Astrocyte (in vitro differentiated cells and primary cell): ENCODE measurements around the gene FJX1. TPM values are rescaled to one million over a fixed set of nuclear protein-coding genes. Genes with fewer than 3 reads are reported as not detected.

ENCODE experiments used
- DNase-seq: peaks from one replicate; pipeline ENCODE4 v3.0.0-alpha.2; 2010; ENCODE audit warnings: low read depth
- FAIRE-seq: peaks from 2 replicates; lab custom pipeline; 2011; peaks lifted over from hg19 to GRCh38; lab: Jason Lieb, UNC
- H2AFZ ChIP-seq: 2 replicates; pipeline ENCODE4 v1.6.0; 2012; ENCODE audit warnings: low read depth, low read length, inconsistent platforms
- H3K27ac ChIP-seq: 2 replicates; pipeline ENCODE4 v1.5.1; 2011; ENCODE audit warnings: low read depth, low read length, inconsistent platforms
- H3K27me3 ChIP-seq: 2 replicates; pipeline ENCODE4 v1.6.0; 2011; ENCODE audit warnings: low read length, inconsistent platforms; ENCODE audit not compliant: insufficient read depth
- H3K36me3 ChIP-seq: 2 replicates; pipeline ENCODE4 v1.5.1; 2011; ENCODE audit warnings: low read length, inconsistent platforms; ENCODE audit not compliant: insufficient read depth
- H3K4me1 ChIP-seq: 2 replicates; pipeline ENCODE4 v1.5.1; 2011; ENCODE audit warnings: low read length, inconsistent platforms; ENCODE audit not compliant: insufficient read depth
- H3K4me2 ChIP-seq: 2 replicates; pipeline ENCODE4 v1.6.0; 2012; ENCODE audit warnings: low read length, inconsistent platforms
- H3K4me3 ChIP-seq: 2 replicates; pipeline ENCODE4 v1.5.1; 2011; ENCODE audit warnings: low read depth, mild to moderate bottlenecking, low read length, inconsistent platforms; ENCODE audit not compliant: insufficient read depth
- H3K79me2 ChIP-seq: 2 replicates; pipeline ENCODE4 v1.6.0; 2012; ENCODE audit warnings: mild to moderate bottlenecking, low read length, inconsistent platforms; ENCODE audit not compliant: insufficient read depth
- H3K9ac ChIP-seq: 2 replicates; pipeline ENCODE4 v1.6.0; 2012; ENCODE audit warnings: mild to moderate bottlenecking, low read length, inconsistent platforms
- H3K9me3 ChIP-seq: 2 replicates; pipeline ENCODE4 v1.5.1; 2012; ENCODE audit warnings: low read depth, mild to moderate bottlenecking, low read length, inconsistent platforms; ENCODE audit not compliant: insufficient read depth
- H4K20me1 ChIP-seq: 2 replicates; pipeline ENCODE4 v1.6.0; 2012; ENCODE audit warnings: low read length, inconsistent platforms; ENCODE audit not compliant: insufficient read depth
- H3K27ac Mint-ChIP-seq: one replicate; pipeline ENCODE4 v1.8.0; 2021; ENCODE audit warnings: mild to moderate bottlenecking, mixed read lengths; ENCODE audit not compliant: unreplicated experiment
- H3K27me3 Mint-ChIP-seq: one replicate; pipeline ENCODE4 v1.8.0; 2021; ENCODE audit warnings: low read depth, mixed read lengths; ENCODE audit not compliant: unreplicated experiment
- H3K36me3 Mint-ChIP-seq: one replicate; pipeline ENCODE4 v1.8.0; 2021; ENCODE audit warnings: low read depth, mixed read lengths; ENCODE audit not compliant: unreplicated experiment
- H3K4me1 Mint-ChIP-seq: one replicate; pipeline ENCODE4 v1.8.0; 2021; ENCODE audit warnings: low read depth, mixed read lengths; ENCODE audit not compliant: unreplicated experiment
- H3K4me3 Mint-ChIP-seq: one replicate; pipeline ENCODE4 v1.8.0; 2021; ENCODE audit warnings: mild to moderate bottlenecking, moderate library complexity, mixed read lengths; ENCODE audit not compliant: unreplicated experiment
- H3K9me3 Mint-ChIP-seq: one replicate; pipeline ENCODE4 v1.8.0; 2021; ENCODE audit warnings: mild to moderate bottlenecking, mixed read lengths; ENCODE audit not compliant: unreplicated experiment
- CTCF ChIP-seq: IDR thresholded peaks from 2 replicates; pipeline ENCODE4 v1.5.1; 2011; ENCODE audit warnings: low read depth, mild to moderate bottlenecking, inconsistent platforms, low read length, moderate library complexity; ENCODE audit not compliant: insufficient read depth
- EZH2 ChIP-seq: IDR thresholded peaks from 2 replicates; pipeline ENCODE4 v1.6.1; 2012; ENCODE audit warnings: mild to moderate bottlenecking, low read length, inconsistent platforms; ENCODE audit not compliant: insufficient read depth
- total RNA-seq: library from RNA; stranded (reverse); gene quantifications from 2 replicates; pipeline ENCODE4 v1.2.1, GENCODE V29; 2021

Gene FJX1
- total RNA-seq, 1 donor from 2014 or later, result 47.9 TPM

GRCh38 chr11:35654711-35655110 is 36.5 kb downstream of the FJX1 start:
- H3K4me2 ChIP-seq, result no peak overlapping the region
- DNase-seq (no peak), FAIRE-seq (no peak)
- H3K79me2 ChIP-seq, result no peaks in the 10 kb centered on the region
- no peak overlapping the region for H2AFZ ChIP-seq
- no peaks in the 10 kb centered on the region for H3K9me3 ChIP-seq
- H3K36me3 Mint-ChIP-seq, result no peaks in the 10 kb centered on the region
- H3K9me3 Mint-ChIP-seq, result peaks cover 2% of the 10 kb centered on the region
- H3K4me3 ChIP-seq, result no peak overlapping the region
- H3K36me3 ChIP-seq, result no peaks in the 10 kb centered on the region
- H3K4me3 Mint-ChIP-seq, result no peak overlapping the region
- no peaks in the 10 kb centered on the region for H3K27me3 Mint-ChIP-seq
- H3K4me1 ChIP-seq, result no peaks in the 10 kb centered on the region
- H3K27me3 ChIP-seq, result no peaks in the 10 kb centered on the region
- no peak overlapping the region for H3K27ac ChIP-seq
- H4K20me1 ChIP-seq, result no peaks in the 10 kb centered on the region
- no peak overlapping the region for H3K9ac ChIP-seq
- H3K4me1 Mint-ChIP-seq, result peaks cover 7% of the 10 kb centered on the region
- TF ChIP-seq CTCF, result no peak
- TF ChIP-seq EZH2, result no peak
- no peak overlapping the region for H3K27ac Mint-ChIP-seq

- Histone ChIP-seq H4K20me1 (no peaks in the 10 kb centered on the region), H3K9me3 (no peaks in the 10 kb centered on the region), H3K4me3 (no peak overlapping the region), H3K9ac (no peak overlapping the region), H2AFZ (no peak overlapping the region), H3K36me3 (no peaks in the 10 kb centered on the region), H3K27me3 (no peaks in the 10 kb centered on the region), H3K27ac (no peak overlapping the region), H3K4me2 (no peak overlapping the region), H3K79me2 (no peaks in the 10 kb centered on the region), H3K4me1 (no peaks in the 10 kb centered on the region)
- Mint-ChIP-seq H3K36me3 (no peaks in the 10 kb centered on the region), H3K4me3 (no peak overlapping the region), H3K27me3 (no peaks in the 10 kb centered on the region), H3K9me3 (peaks cover 3% of the 10 kb centered on the region), H3K4me1 (peaks cover 5% of the 10 kb centered on the region), H3K27ac (no peak overlapping the region)
- DNase-seq (no peak), FAIRE-seq (no peak)
- no peak for TF ChIP-seq EZH2
- no peak for TF ChIP-seq CTCF
Observed at GRCh38 chr11:35655254-35655653, 37.0 kb downstream of the FJX1 start.

- Histone ChIP-seq H3K27ac (no peak overlapping the region), H3K4me3 (no peak overlapping the region), H4K20me1 (no peaks in the 10 kb centered on the region), H3K4me1 (no peaks in the 10 kb centered on the region), H3K4me2 (no peak overlapping the region), H3K9me3 (no peaks in the 10 kb centered on the region), H3K79me2 (no peaks in the 10 kb centered on the region), H3K9ac (no peak overlapping the region), H3K27me3 (no peaks in the 10 kb centered on the region), H3K36me3 (no peaks in the 10 kb centered on the region), H2AFZ (no peak overlapping the region)
- Mint-ChIP-seq H3K4me3 (no peak overlapping the region), H3K4me1 (peaks cover 3% of the 10 kb centered on the region), H3K27ac (no peak overlapping the region), H3K27me3 (no peaks in the 10 kb centered on the region), H3K36me3 (no peaks in the 10 kb centered on the region), H3K9me3 (peaks cover 3% of the 10 kb centered on the region)
- TF ChIP-seq CTCF (no peak), EZH2 (no peak)
- DNase-seq, result no peak
- FAIRE-seq, result no peak
Observed at GRCh38 chr11:35655856-35656255, 37.6 kb downstream of the FJX1 start.
